ENCODE measurements around the gene ZC3H13. TPM values are rescaled to one million over a fixed set of nuclear protein-coding genes. Genes with fewer than 3 reads are reported as not detected.

ZC3H13 gene
- total and polyA plus RNA-seq, 8 donors = 40.6 to 72.7 (median 63.5) TPM

DNA sequence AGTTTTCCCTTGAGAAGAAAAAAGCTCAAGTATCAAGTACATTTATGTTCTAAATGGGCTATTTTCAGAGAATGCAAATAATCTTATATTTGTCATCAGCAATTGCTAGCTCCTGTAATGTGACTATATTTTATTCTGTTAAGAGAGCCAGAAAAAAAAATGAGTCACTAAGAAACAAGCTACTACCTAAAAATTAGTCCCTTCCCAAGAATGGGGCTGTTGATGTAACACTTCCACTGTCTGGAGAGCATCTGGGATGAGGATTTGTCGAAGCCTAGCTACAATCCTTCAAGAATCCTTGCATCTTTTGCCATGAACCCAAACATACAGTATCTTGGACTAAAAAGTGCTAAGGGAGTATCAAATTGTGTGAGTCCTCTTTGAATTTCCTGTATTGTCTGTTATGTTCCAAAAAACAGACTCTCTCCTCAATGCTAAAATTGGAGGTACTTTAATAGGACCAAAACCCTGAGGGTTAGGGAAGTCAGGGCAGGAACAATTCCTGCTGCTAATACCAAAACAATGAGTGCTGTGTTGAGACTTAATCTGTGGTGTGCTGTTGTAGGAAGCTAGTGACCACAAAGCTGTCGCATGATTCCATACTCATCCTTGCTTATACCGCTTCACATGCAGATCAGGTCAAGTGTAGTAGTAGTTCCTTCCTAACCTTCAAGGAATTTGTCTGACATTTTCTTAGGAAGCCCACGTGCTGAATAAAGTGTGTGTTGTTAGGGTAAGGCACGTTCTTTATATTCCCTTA, 4.9 kb upstream of the ZC3H13 start:
- ATAC-seq = no peak
- H3K4me3 ChIP-seq = no peak overlapping the region
- no peaks in the 10 kb centered on the region for H3K9me3 ChIP-seq
- H3K36me3 ChIP-seq = no peaks in the 10 kb centered on the region
- H3K27me3 ChIP-seq = peaks cover 0 to 12% of the 10 kb centered on the region in 2 donors
- DNase-seq = no peak
- H3K4me1 ChIP-seq = peaks cover 0 to 7% of the 10 kb centered on the region in 2 donors
- TF ChIP-seq CTCF (IDR thresholded peaks at IDR 0.05) = no peak
- intact Hi-C loops (cut with DNase I) = no loop called here
- H3K27ac ChIP-seq = no peak overlapping the region

- H3K4me3 ChIP-seq = peak overlapping the region; percentile 69 to 86
- intact Hi-C loops (cut with DNase I) = no loop called here
- ATAC-seq (no peak), DNase-seq (no peak)
- H3K27me3 ChIP-seq = peaks cover 0 to 12% of the 10 kb centered on the region in 2 donors
- peak overlapping the region; percentile 97 for H3K27ac ChIP-seq
- H3K36me3 ChIP-seq = no peaks in the 10 kb centered on the region
- H3K4me1 ChIP-seq = peaks cover 13 to 27% of the 10 kb centered on the region in 2 donors
- no peaks in the 10 kb centered on the region for H3K9me3 ChIP-seq
- no peak for TF ChIP-seq CTCF (IDR thresholded peaks at IDR 0.05)
Measured at GRCh38 chr13:46053162-46054012, 841 bp upstream of the ZC3H13 start.

DNA sequence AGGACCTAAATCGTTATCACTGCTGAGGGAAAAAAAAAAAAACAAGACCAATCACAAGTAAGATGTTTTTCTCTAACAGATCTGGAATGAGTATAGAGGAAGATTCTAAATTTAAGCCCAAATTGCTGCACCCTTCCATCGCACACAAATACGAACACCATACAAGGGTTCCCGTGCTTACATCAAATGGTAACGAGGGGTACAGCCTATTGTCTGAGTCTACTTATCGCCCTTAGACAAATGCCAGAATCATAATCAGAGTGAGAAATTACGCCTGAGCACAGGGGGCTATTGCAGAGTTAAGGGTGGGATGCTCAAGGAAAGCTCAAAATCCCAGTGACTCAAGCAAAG, 603 bp downstream of the ZC3H13 start:
- Histone ChIP-seq H3K27ac (peak overlapping the region; percentile 97), H3K4me3 (peak overlapping the region; percentile 69 to 86), H3K36me3 (no peaks in the 10 kb centered on the region), H3K27me3 (peaks cover 0 to 12% of the 10 kb centered on the region in 2 donors), H3K4me1 (peaks cover 13 to 27% of the 10 kb centered on the region in 2 donors), H3K9me3 (no peaks in the 10 kb centered on the region)
- intact Hi-C loops (cut with DNase I) = no loop called here
- ATAC-seq (peak; percentile 31), DNase-seq (no peak)
- TF ChIP-seq CTCF (IDR thresholded peaks at IDR 0.05) = no peak

DNA sequence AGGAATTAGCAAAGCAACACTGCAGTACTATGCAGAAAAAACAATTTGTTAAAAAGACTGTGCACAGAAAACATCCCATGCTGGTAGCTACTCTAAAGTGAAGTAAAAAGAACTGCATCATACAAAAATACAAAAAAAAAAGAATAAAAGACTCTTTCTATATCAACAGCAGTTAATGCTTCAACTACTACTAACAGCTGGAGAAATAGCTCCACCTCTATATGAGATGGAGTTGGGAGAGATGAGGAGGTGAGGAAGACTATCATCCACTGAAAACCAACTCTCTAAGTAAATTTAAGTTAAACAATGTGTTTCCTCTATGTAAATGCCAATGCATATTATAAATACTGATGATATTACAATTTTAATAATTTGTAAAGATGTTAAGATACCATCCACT, 1.8 kb downstream of the ZC3H13 start:
- intact Hi-C loops (cut with DNase I) = no loop called here
- Histone ChIP-seq H3K27ac (no peak overlapping the region), H3K36me3 (no peaks in the 10 kb centered on the region), H3K4me1 (peaks cover 13 to 27% of the 10 kb centered on the region in 2 donors), H3K4me3 (no peak overlapping the region), H3K27me3 (peaks cover 0 to 12% of the 10 kb centered on the region in 2 donors), H3K9me3 (no peaks in the 10 kb centered on the region)
- TF ChIP-seq CTCF (IDR thresholded peaks at IDR 0.05) = no peak
- DNase-seq (no peak), ATAC-seq (no peak)

DNA sequence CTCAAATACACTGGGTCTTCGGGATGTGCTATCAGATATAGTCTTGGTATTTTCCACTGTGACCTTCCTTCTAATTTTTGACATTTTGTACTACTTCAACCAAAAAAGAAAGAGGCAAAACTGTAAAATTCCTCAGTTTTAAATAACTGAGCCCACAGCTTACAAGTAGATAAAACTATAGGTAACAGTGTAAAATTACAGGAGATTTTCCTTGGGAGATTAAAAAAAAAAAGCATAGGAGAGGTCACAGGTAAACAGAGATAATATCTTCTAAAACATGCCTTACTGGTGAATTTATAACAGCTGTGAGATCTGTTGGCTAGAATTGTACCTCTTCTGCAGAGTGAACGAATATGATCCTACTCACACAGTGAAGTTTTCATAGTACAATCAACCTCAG, 7.1 kb downstream of the ZC3H13 start:
- TF ChIP-seq CTCF (IDR thresholded peaks at IDR 0.05) = no peak
- intact Hi-C loops (cut with DNase I) = no loop called here
- Histone ChIP-seq H3K4me1 (peaks cover 0 to 4% of the 10 kb centered on the region in 2 donors), H3K9me3 (no peaks in the 10 kb centered on the region), H3K36me3 (peaks cover 0 to 12% of the 10 kb centered on the region in 2 donors), H3K27ac (no peak overlapping the region), H3K27me3 (no peaks in the 10 kb centered on the region), H3K4me3 (no peak overlapping the region)
- DNase-seq = no peak
- no peak for ATAC-seq

Measured in left lung (tissue), 10 donors.